Measurements from ENCODE around the gene EHMT1. TPM values are rescaled to one million over a fixed set of nuclear protein-coding genes. Genes with fewer than 3 reads are reported as not detected.

Gene EHMT1
- total RNA-seq, 1 experiment from 2014 or later = 112 TPM

GRCh38 chr9:137719194-137719593 is 100.4 kb downstream of the EHMT1 start:
- H3K9me3 ChIP-seq (ENCODE audit: control insufficient read depth, low read depth, low read length) = peaks cover 5% of the 10 kb centered on the region
- H2BK5ac ChIP-seq (ENCODE audit: insufficient read length, low read length) = no peak overlapping the region
- H3T11ph ChIP-seq (ENCODE audit: low read length) = no peak overlapping the region
- Mint-ChIP-seq H3K4me3 (no peak overlapping the region), H3K9me3 (peaks cover 28 to 38% of the 10 kb centered on the region in 2 experiments), H3K27ac (peak overlapping the region in 2 of 3 experiments; percentile 61 to 90; a peak in 3 of 7 replicates), H3K4me1 (peaks cover 20 to 26% of the 10 kb centered on the region in 2 experiments), H3K27me3 (ENCODE audit: low read depth) (peaks cover 1% of the 10 kb centered on the region; the same call in 1 of the 2 replicates), H3K36me3 (ENCODE audit: insufficient read depth in 1 of 3, low read depth in 3 of 3) (peaks cover 63 to 74% (median 66%) of the 10 kb centered on the region in 3 experiments)
- no peak overlapping the region for H2BK12ac ChIP-seq (ENCODE audit: insufficient read length, low read depth, low read length)
- H2AK5ac ChIP-seq (ENCODE audit: insufficient read length, low read length) = no peak overlapping the region
- H3K14ac ChIP-seq (ENCODE audit: insufficient read depth, low read length) = no peak overlapping the region
- H3K18ac ChIP-seq (ENCODE audit: insufficient read length, low read depth, low read length) = no peak overlapping the region
- H4K8ac ChIP-seq (replicated peaks; ENCODE audit: insufficient read length, low read depth, low read length) = no peak overlapping the region
- peaks cover 12% of the 10 kb centered on the region; the same call in 1 of the 2 replicates for H3K79me2 ChIP-seq (ENCODE audit: insufficient read depth, low read length)
- no peak overlapping the region for H3K9ac ChIP-seq (ENCODE audit: extremely low read depth, insufficient read length, low read length)
- H2BK15ac ChIP-seq (ENCODE audit: low read depth, low read length) = no peak overlapping the region
- no peaks in the 10 kb centered on the region for H3K27me3 ChIP-seq (ENCODE audit: insufficient read depth, low read length)
- no peak overlapping the region for H3K4ac ChIP-seq (ENCODE audit: low read depth, low read length)
- no peaks in the 10 kb centered on the region for H3K4me1 ChIP-seq (ENCODE audit: insufficient read depth, low read length)
- no peak overlapping the region for H2BK20ac ChIP-seq (ENCODE audit: low read depth, low read length, poor library complexity, severe bottlenecking)
- H3K56ac ChIP-seq (ENCODE audit: insufficient read length, low read depth, low read length) = no peak overlapping the region
- no peak overlapping the region for H2BK120ac ChIP-seq (ENCODE audit: low read depth, low read length, poor library complexity, severe bottlenecking)
- no peaks in the 10 kb centered on the region for H3K23me2 ChIP-seq (ENCODE audit: insufficient read length, low read depth, low read length, poor library complexity, severe bottlenecking)
- H4K91ac ChIP-seq (ENCODE audit: insufficient read length, low read depth, low read length) = no peak overlapping the region
- TF ChIP-seq, protein P1, sequence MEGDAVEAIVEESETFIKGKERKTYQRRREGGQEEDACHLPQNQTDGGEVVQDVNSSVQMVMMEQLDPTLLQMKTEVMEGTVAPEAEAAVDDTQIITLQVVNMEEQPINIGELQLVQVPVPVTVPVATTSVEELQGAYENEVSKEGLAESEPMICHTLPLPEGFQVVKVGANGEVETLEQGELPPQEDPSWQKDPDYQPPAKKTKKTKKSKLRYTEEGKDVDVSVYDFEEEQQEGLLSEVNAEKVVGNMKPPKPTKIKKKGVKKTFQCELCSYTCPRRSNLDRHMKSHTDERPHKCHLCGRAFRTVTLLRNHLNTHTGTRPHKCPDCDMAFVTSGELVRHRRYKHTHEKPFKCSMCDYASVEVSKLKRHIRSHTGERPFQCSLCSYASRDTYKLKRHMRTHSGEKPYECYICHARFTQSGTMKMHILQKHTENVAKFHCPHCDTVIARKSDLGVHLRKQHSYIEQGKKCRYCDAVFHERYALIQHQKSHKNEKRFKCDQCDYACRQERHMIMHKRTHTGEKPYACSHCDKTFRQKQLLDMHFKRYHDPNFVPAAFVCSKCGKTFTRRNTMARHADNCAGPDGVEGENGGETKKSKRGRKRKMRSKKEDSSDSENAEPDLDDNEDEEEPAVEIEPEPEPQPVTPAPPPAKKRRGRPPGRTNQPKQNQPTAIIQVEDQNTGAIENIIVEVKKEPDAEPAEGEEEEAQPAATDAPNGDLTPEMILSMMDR (conservative IDR thresholded peaks at IDR 0.05) = no peak
- H4K5ac ChIP-seq (ENCODE audit: insufficient read length, low read depth, low read length) = no peak overlapping the region
- DNase-seq = no peak
- H4K20me1 ChIP-seq (ENCODE audit: control insufficient read depth, insufficient read depth, insufficient read length) = no peaks in the 10 kb centered on the region
- peaks cover 3% of the 10 kb centered on the region for H3K79me1 ChIP-seq (ENCODE audit: insufficient read depth, low read depth, low read length, poor library complexity, severe bottlenecking)
- no CpG with 5 or more reads among the region's 9 CpGs for WGBS (ENCODE audit: extremely low coverage, insufficient read length, low lambda C conversion rate)
- no peak overlapping the region for H3K23ac ChIP-seq (ENCODE audit: insufficient read length, low read depth, low read length)
- H3K27ac ChIP-seq (ENCODE audit: insufficient read length, low read depth, low read length) = no peak overlapping the region
- H3K4me2 ChIP-seq (ENCODE audit: insufficient read depth, insufficient read length, low read length) = no peak overlapping the region
- no peak overlapping the region for H2AFZ ChIP-seq (ENCODE audit: low read length)

Data from H9 (cell line).